Prostate gland (tissue), 2 donors: ENCODE measurements around the gene NCCRP1. TPM values are rescaled to one million over a fixed set of nuclear protein-coding genes. Genes with fewer than 3 reads are reported as not detected.
A peak's percentile ranks its signal among the peaks of the same experiment; 100 is the strongest.

Experiments used
- DNase-seq: peaks from one replicate; pipeline ENCODE4 v3.0.0-alpha.2; 2019; ENCODE audit warnings: low spot score
- H3K27ac ChIP-seq, 2 donors: fragments of 200-600 bp; sonication (generic); 2 replicates each; pipeline ENCODE4 v1.5.1; 2017 to 2019
- H3K27me3 ChIP-seq: fragments of 200-600 bp; sonication (generic); replicated peaks from 2 replicates; pipeline ENCODE4 v1.5.1; 2019; ENCODE audit not compliant: insufficient read depth
- H3K36me3 ChIP-seq, 2 donors: fragments of 200-600 bp; sonication (generic); 1 replicate in 1 of 2; 2 replicates in 1 of 2; pipeline versions ENCODE4 v1.5.1 to v1.8.1; 2017 to 2019
- H3K4me1 ChIP-seq: fragments of 200-600 bp; sonication (generic); replicated peaks from 2 replicates; pipeline ENCODE4 v1.5.1; 2019
- H3K4me3 ChIP-seq, 2 donors: fragments of 200-600 bp; sonication (generic); 2 replicates each; pipeline ENCODE4 v1.5.1; 2017 to 2019
- H3K9me3 ChIP-seq: fragments of 200-600 bp; sonication (generic); 2 replicates; pipeline ENCODE4 v1.5.1; 2017
- POLR2A ChIP-seq: fragments of 450-650 bp; IDR thresholded peaks from one replicate; pipeline ENCODE4 v1.6.1; 2016; ENCODE audit warnings: antibody characterized with exemption, mild to moderate bottlenecking
- POLR2AphosphoS5 ChIP-seq: sonication (generic); formaldehyde crosslinking; IDR thresholded peaks from one replicate; pipeline ENCODE4 v1.6.1; 2017; ENCODE audit warnings: antibody characterized with exemption
- WGBS: methylation state at CpG from one replicate; pipeline ENCODE4 v1.1.5; 2018; 5-methylcytosine and 5-hydroxymethylcytosine counted together
- intact Hi-C: fragments of 100-400 bp; cut with DNase I; formaldehyde crosslinking; loops from one replicate; pipeline ENCODE4 v1.14.2; 2022
- total RNA-seq, 2 donors: library from RNA; depleted of rRNA; stranded (reverse); fragments of >200 nt; gene quantifications; one replicate each; pipeline ENCODE4 v1.1.0, GENCODE V29; 2016
- TF ChIP-seq, protein P1 (sequence below), 4 experiments: fragments of 200-600 bp in 2 of 4; fragments of 450-650 bp in 2 of 4; sonication (generic) in 2 of 4; IDR thresholded peaks; 1 replicate in 3 of 4; 2 replicates in 1 of 4; pipeline ENCODE4 v1.5.1; 2016 to 2019; ENCODE audit warnings: antibody characterized with exemption in 4 of 4, mild to moderate bottlenecking in 2 of 4, moderate library complexity in 2 of 4

NCCRP1 gene
- total RNA-seq, 2 donors from 2014 or later = 1.4 to 2.7 TPM

DNA sequence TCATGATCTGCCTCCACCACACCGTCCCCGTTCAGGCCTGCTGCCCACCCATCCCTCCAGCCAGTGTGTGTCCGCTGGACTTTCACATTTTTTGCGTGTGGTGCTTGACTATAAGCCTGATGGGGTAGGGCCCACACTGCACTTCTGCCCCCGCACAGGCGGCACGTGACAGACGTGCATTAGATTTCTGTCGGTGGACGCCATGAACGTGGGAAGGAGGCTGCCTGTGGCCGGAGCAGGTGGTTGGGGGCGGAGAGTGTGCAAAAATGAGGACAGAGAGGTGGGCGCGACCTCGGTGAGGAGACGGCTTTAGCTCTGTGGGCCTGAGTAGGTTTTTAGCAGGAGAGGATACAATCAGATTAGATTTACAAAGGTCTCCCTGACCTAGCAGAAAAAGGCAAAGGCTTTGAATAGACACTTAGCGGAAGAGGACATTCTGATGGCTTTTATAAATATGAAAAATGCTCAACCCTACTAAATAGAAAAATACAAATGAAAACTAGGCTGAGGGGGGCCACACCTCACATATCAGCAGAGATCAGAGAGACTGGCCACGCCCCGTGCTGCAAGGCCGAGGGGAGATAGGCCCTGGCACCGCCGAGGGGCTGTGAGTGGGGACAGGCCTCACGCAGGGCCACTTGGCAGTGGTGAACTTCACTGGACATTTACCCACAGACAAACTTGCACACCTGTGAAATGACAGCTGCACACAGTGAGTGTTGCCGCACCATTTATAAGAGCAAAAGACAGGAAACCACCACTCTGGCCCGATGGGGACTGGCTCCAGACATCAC lies 45.8 kb upstream of the NCCRP1 start:
- WGBS = 80% methylated on average over 26 of the region's 26 CpGs
- intact Hi-C loops = no loop called here
- TF ChIP-seq POLR2AphosphoS5 (no peak), POLR2A (no peak)
- TF ChIP-seq, protein P1, sequence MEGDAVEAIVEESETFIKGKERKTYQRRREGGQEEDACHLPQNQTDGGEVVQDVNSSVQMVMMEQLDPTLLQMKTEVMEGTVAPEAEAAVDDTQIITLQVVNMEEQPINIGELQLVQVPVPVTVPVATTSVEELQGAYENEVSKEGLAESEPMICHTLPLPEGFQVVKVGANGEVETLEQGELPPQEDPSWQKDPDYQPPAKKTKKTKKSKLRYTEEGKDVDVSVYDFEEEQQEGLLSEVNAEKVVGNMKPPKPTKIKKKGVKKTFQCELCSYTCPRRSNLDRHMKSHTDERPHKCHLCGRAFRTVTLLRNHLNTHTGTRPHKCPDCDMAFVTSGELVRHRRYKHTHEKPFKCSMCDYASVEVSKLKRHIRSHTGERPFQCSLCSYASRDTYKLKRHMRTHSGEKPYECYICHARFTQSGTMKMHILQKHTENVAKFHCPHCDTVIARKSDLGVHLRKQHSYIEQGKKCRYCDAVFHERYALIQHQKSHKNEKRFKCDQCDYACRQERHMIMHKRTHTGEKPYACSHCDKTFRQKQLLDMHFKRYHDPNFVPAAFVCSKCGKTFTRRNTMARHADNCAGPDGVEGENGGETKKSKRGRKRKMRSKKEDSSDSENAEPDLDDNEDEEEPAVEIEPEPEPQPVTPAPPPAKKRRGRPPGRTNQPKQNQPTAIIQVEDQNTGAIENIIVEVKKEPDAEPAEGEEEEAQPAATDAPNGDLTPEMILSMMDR (IDR thresholded peaks at IDR 0.05) = no peak
- peak overlapping the region in 1 of 2 donors; percentile 42 for H3K27ac ChIP-seq
- no peaks in the 10 kb centered on the region for H3K9me3 ChIP-seq
- no peak for DNase-seq
- no peaks in the 10 kb centered on the region for H3K36me3 ChIP-seq
- no peak overlapping the region for H3K4me3 ChIP-seq
- H3K27me3 ChIP-seq = no peaks in the 10 kb centered on the region
- peaks cover 22% of the 10 kb centered on the region for H3K4me1 ChIP-seq

DNA sequence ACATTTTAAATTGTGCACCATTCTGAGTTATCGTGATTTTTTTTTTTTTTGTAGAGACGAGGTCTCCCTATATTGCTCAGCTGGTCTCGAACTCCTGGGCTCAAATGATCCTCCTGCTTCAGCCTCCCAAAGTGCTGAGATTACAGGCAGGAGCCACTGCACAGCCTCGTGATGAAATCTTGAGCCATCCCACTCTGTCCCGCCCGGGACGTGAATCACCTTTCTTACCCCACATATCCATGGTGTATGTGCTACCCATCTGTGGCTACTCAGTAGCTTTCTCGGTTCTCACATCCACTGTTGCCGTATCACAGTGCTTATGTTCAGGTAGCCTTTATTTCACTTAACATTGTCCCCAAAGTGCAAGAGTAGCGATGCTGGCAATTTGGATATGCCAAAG lies 44.7 kb upstream of the NCCRP1 start:
- peaks cover 29% of the 10 kb centered on the region for H3K4me1 ChIP-seq
- DNase-seq = no peak
- intact Hi-C loops = no loop called here

DNA sequence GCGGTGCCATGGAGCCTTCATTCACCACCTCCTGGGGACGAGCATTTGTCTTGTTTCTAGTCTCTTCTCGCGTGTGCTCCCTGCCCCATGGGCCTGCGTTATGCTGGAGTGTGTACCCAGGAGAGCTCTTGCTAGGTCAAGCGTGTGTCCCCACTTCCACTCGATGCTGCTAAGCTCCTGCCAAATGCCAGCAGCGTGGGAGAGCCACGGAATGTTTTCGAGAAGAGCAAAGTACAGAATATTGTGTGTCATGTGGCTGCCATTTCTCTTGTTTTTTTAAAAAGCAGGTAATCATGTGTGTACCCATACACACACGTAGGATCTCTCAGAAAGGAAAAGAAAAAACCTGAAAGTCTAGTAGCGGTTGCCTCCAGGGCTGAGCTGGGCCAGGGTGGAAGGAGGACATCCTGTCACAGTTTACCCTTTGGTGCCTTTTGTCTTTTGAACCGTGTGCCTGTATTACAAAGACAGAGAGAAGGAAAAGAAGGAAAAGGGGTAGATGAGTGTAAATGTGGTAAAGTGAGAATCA lies 42.6 kb upstream of the NCCRP1 start:
- Histone ChIP-seq H3K9me3 (no peaks in the 10 kb centered on the region), H3K4me3 (no peak overlapping the region), H3K27me3 (no peaks in the 10 kb centered on the region), H3K36me3 (no peaks in the 10 kb centered on the region), H3K4me1 (peaks cover 36% of the 10 kb centered on the region), H3K27ac (peak overlapping the region; percentile 66 to 74)
- intact Hi-C loops = no loop called here
- TF ChIP-seq, protein P1 (IDR thresholded peaks at IDR 0.05) = peak in 1 of 4 experiments; percentile 34
- TF ChIP-seq POLR2A = no peak
- 57% methylated on average over 13 of the region's 13 CpGs for WGBS
- DNase-seq = no peak

More for the DNA sequence above, 44.7 kb upstream of the NCCRP1 start:
- Histone ChIP-seq H3K9me3 (no peaks in the 10 kb centered on the region), H3K27ac (no peak overlapping the region), H3K36me3 (no peaks in the 10 kb centered on the region), H3K27me3 (no peaks in the 10 kb centered on the region), H3K4me3 (no peak overlapping the region)
- 92% methylated on average over 10 of the region's 10 CpGs for WGBS
- TF ChIP-seq, protein P1 (IDR thresholded peaks at IDR 0.05) = no peak
- TF ChIP-seq POLR2AphosphoS5 (no peak), POLR2A (no peak)

DNA sequence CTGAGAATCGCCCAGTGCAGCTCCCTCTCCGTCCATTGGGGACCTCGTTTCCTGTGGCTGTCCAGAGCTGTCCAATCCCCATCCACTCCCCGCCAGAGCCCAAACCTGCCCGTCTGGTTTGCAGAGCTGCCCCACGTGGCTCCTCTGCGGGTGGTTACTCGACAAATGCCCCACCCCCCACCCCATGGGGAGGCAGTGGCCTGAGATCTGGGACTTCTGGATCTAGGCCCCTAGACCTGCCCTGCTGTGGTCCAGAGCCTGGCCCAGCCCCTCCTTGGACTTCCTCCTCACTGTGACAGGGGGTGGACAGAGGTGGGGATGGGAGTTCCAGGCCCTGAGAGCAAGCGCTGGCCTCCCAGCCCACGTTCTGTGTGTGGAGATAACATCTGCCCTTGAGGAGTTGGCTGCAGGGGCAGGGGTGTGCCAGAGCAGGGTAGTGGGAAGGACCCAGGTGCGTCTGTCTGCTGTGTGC lies 42.1 kb upstream of the NCCRP1 start:
- Histone ChIP-seq H3K4me1 (peaks cover 41% of the 10 kb centered on the region), H3K27ac (peak overlapping the region; percentile 66 to 74), H3K4me3 (no peak overlapping the region), H3K36me3 (no peaks in the 10 kb centered on the region), H3K27me3 (no peaks in the 10 kb centered on the region), H3K9me3 (no peaks in the 10 kb centered on the region)
- peak; percentile 90 for DNase-seq
- TF ChIP-seq POLR2AphosphoS5 (peak; percentile 71), POLR2A (no peak)
- TF ChIP-seq, protein P1 (IDR thresholded peaks at IDR 0.05) = peak in 2 of 4 experiments; percentile 3 to 44
- 26% methylated on average over 11 of the region's 11 CpGs for WGBS
- intact Hi-C loops = no loop called here
